ENCODE results near the gene RPGRIP1L.

DNA sequence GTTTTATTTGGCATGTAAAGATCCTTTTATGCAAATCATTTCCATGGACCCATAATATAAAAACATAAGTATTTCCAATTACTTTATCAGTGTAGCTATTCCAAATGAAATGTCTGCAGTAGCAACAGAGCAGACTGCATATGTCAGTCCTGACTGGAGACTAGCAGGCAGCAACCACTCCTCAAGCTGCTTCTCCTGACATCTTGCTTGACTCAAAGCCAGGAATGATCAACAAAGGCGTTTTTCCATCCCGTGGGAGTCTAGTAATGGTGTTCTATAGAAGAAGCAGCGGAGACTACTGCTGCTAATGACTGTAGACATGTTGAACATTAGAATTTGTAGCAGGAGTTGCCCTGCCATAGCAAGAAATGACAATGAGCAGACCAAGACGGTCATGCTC is 127.4 kb downstream of the RPGRIP1L start:
- TF ChIP-seq, protein P1, sequence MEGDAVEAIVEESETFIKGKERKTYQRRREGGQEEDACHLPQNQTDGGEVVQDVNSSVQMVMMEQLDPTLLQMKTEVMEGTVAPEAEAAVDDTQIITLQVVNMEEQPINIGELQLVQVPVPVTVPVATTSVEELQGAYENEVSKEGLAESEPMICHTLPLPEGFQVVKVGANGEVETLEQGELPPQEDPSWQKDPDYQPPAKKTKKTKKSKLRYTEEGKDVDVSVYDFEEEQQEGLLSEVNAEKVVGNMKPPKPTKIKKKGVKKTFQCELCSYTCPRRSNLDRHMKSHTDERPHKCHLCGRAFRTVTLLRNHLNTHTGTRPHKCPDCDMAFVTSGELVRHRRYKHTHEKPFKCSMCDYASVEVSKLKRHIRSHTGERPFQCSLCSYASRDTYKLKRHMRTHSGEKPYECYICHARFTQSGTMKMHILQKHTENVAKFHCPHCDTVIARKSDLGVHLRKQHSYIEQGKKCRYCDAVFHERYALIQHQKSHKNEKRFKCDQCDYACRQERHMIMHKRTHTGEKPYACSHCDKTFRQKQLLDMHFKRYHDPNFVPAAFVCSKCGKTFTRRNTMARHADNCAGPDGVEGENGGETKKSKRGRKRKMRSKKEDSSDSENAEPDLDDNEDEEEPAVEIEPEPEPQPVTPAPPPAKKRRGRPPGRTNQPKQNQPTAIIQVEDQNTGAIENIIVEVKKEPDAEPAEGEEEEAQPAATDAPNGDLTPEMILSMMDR (IDR thresholded peaks at IDR 0.05): no peak
- no peak for TF ChIP-seq EZH2 (IDR thresholded peaks at IDR 0.05; ENCODE audit: borderline replicate concordance, insufficient read depth, low read depth, low read length, poor library complexity, severe bottlenecking)
